HG03342 (cell line): ENCODE data around the gene TSPEAR.
"Not testable (repeated sequence)": the region's sequence is repeated elsewhere in the genome, so short reads cannot be mapped to it uniquely, and the experiment has no call there.

Source experiments
- ATAC-seq: cut with Tn5 transposase; IDR thresholded peaks from one replicate; pipeline ENCODE4 v1.9.1; 2021; ENCODE audit warnings: mild to moderate bottlenecking, moderate library complexity; ENCODE audit not compliant: unreplicated experiment

Gene TSPEAR

DNA sequence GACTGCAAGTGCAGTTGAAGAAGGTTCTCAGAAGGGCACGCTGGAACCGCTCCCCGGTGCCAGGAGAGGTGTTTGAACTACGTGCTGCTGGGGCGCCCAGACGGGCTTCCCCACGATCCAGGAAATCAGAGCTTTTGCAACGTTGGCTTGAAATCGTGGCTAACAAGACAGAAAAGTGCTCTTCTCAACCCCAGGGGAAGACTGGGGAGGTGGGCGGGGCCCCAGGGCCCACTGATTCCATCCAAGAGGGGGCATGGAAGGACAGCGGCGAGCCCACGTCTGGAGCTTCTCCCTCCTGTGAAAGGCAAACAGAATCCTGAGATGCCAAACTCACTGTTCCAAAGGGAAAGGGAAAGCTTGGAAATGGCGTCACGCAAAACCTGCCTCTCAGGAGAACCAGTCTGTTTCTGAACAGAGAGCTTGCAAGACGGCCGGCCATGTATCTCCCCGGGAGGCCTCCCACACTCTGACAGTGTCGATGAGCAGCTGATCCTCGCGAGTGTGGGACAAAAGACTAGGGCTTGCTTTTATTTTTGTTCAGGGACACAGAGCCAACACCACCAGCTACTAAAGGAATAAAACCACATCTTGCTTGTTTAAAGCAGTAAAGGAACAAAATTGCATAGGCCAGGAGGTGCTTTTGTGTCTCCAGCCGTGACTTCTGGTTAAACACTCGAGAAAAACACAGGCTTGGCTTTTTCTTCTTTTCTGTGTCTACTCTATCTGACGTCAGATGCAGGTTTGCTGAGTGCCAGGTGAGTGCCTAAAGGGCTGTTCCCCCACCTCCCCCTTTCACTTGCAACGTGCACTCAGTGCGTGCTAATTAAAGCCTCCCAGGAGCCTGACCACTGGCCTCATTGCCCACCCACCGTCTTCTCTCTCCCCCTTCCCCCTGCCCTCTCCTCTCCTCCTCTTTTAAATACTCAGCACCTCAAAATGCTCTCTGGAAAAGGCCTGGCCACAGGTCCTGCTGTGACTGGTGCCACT lies 214.5 kb downstream of the TSPEAR start:
- ATAC-seq: no peak

DNA sequence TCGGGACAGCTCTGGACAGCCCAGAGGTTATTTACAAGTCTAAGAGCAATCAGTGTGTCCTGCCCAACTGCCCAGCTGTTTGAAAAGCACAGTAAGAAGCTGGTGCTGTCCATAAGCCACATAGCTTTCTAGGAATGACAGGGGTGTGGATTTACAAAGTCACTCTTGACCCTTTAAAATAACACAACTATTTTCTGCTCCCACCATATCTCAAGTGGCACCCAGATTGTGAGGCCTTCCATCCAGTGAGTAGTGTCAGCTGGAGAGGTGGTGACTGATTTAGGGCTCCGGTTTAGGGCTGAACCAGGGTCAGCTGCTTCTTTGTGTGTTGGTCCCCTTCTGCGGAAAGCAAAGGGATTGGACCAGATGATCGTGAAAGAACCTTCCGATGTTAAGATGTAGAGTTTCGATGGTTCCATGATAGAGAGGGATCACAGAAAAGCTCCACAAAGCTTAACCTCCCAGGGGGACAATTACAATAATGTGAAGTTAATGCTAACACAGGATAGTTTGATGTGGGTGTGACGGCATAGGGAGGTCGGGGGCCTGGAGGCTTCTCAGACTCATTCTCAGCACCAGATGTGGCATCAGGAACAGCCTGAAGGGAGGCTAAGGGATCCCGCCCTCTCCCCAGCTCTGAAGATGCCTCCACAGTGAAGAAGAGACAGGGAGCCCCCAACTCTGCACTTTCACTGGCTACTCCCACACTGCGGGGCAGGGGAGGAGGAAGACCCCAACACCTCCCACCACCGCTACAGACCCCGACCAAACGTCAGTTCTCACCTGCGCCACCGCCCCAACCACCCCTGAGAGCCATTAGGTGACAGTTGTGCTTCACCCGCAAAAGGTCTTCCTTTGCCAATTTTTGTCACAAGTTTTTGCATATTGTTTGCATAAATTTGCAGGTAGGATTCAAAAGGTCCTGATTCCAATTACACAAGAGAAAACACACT lies 215.5 kb downstream of the TSPEAR start:
- no peak for ATAC-seq

DNA sequence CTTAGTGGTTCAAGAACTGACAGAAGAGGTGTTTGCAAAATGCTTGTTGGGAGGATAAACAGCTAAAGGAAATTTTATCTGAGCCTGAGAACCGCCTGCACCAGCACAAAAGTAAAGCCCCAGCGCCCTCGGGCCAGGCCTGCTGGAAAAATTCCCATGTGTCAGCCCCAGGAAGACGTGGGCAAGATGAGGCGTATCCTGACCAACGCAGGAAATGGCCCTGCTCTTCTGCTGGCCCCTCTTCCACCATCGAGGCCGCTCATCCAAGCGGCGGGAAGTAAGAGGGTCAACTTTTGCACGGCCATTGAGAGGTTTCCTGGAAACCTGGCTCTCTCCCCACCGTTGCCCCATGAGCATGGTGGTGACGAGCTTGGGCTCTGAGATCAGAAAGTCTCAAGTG lies 216.4 kb downstream of the TSPEAR start:
- ATAC-seq: no peak

DNA sequence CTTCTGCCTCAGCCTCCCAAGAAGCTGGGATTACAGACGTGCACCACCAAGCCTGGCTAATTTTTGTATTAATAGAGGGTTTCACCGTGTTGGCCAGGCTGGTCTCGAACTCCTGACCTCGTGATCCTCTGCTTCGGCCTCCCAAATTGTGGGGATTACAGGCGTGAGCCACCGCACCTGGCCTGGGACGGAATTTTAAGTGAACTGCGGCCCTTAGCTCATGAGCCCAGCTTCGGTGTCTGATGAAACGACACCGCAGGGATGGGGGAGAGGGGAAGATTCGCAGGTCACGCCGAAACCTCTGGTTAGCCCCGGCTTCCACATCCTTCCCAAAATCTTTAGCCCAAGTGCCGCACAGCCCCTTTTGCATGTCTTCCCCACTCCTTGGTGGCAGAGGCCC lies 217.0 kb downstream of the TSPEAR start:
- no peak for ATAC-seq

DNA sequence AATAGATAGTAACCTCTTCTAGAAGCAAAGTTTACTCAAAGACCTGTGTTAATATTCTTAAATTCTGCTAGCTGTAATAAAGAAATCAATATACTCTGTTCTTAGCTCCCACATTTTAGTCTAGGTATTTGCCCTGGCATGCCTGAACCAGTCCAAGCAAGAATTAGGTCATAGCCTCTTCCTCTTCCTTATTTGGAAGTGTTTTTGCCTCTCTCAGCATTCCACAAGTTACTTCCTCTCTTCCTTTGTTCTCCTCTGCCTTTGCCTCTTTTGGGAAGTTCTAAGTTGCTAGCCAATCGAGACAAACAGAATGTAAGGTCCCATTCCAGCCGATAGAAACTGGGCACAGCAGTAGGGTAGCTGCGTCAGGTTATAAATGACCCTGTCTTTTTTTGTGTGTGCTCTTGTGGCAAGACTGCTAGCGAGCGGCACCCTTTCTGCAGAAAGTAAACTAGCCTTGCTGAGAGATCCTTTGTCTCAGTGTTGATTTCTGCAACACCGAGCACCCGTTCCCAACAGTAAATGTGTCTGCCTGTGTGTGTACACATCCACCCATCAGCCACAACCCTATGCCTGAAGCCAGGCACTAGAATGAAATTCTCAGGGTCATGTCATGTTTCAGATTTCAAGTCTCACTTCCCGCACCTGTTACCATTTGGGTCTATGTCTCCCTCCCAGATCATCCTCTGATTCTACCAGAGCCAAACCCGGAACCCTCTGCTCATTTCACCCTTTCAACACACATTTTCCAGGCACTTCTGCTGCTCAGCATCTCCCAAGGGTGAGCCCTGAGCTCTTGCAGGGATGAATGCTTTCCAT lies 218.6 kb downstream of the TSPEAR start:
- ATAC-seq: no peak

DNA sequence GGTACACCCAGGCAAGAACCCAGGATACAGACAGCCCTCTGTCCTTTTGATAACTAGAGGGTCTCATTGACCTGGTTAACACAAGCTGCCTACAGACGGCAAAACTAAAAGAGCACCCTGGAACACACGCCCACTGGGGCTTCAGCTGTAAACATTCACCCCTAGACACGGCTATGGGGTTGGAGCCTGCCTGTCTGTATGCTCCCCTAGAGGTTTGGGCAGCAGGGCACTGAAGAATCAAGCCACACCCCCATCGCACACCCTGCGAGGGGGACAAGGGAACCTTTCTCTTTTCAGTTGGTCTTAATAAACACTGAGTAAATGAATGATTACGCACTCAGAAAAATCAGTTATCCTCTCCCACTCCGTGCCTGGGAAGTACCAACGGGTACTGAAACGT lies 220.6 kb downstream of the TSPEAR start:
- no peak for ATAC-seq

DNA sequence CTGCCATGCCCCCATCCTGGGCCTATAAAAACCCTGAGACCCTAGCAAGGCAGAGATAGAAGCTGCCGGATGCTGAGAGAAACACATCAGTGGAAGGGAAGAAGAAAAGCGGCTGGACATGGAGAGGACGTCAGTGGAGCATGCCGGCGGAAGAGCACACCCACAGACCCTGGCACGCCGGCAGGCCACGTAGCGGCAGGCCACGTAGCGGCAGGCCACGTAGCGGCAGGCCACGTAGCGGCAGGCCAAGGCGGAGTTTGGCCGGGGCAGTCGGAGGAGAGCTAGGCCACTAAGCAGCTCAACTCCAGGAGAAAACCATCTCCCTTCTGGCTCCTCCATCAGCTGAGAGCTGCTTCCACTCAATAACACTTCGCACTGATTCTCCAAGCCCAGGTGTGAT lies 221.0 kb downstream of the TSPEAR start:
- ATAC-seq: no peak

DNA sequence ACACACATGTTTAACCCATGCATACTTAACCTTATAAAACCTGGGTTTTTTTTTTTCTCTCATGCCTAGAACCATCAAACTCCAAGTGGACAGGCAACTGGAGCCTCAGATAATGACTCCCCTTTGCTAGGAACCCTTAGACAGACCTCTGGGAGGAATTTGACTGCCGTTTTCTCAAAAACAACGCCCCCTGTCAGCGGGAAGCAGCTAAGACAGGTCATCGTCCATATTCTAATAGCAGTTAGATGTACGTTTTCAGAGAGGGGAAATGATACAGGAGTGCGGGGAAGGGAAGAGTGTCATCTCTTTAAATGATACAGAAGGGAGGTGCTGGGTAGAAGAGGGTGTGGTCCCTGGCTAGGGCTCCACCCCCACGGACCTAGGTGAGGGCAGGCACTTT lies 221.4 kb downstream of the TSPEAR start:
- no peak for ATAC-seq

DNA sequence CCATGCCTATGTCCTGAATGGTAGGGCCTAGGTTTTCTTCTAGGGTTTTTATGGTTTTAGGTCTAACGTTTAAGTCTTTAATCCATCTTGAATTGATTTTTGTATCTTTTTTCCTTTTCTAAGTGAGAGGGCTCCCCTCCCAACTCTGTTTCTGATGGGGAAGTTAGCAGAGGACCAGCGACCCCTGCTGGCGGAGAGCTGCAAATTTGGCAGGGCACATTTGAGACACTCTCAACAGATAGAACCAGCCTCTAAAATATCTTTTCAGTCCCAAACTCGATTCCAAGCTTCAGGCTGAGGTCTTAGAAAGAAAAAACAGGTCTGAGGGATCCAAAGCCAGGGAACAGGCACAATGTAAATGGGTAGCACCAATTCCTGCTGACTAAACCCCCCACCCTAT lies 223.5 kb downstream of the TSPEAR start:
- ATAC-seq: no peak

DNA sequence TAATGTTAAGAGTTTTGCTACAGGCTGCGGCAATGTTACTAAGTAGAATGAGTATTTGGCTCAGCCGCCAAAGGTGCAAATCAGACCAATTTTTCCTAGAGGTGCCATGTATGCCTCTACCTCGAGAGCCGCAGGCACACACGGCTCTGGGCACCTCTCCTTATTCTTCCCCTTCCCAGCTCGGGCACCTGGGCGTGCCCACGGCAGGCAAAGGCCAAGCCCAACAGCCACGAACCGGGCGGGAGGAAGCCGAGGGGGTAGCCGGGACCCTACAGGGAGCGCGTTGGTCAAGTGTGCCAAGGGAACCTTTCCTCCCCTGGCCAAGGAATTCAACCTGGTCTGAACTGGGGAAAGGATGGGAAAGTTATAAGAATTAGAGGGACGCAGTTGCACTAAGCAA lies 225.1 kb downstream of the TSPEAR start:
- ATAC-seq: no peak

DNA sequence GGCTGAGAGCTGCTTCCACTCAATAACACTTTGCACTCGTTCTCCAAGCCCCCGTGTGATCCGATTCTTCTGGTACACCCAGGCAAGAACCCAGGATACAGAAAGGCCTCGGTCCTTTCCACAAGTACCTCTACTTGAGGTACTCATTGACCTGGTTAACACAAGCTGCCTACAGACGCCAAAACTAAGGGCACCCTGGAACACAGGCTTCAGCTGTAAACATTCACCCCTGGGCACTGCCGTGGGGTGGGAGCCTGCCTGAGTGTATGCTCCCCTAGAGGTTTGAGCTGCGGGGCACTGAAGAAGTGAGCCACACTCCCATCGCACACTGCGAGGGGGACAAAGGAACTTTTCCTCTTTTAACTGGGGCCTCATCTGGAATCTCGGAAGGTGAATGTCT lies 225.6 kb downstream of the TSPEAR start:
- ATAC-seq: no peak

DNA sequence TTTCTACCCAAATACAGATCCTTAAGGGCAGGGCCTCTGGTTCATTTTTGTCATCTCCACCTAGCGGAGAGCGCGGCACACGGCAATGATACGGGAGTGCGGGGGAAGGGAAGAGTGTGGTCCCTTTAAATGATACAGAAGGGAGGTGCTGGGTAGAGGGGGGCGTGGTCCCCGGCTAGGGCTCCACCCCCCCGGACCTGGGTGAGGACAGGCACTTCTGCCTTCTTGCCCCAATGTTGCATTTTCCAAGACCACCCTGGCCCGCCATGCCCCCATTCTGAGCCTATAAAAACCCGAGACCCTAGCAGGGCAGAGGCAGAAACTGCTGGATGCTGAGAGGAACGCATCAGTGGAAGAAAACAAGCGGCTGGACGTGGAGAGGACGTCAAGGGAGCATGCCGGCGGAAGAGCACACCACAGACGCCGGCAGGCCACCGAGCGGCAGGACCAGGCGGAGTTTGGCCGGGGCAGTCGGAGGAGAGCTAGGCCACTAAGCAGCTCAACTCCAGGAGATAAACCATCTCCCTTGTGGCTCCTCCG lies 226.0 kb downstream of the TSPEAR start:
- no peak for ATAC-seq

DNA sequence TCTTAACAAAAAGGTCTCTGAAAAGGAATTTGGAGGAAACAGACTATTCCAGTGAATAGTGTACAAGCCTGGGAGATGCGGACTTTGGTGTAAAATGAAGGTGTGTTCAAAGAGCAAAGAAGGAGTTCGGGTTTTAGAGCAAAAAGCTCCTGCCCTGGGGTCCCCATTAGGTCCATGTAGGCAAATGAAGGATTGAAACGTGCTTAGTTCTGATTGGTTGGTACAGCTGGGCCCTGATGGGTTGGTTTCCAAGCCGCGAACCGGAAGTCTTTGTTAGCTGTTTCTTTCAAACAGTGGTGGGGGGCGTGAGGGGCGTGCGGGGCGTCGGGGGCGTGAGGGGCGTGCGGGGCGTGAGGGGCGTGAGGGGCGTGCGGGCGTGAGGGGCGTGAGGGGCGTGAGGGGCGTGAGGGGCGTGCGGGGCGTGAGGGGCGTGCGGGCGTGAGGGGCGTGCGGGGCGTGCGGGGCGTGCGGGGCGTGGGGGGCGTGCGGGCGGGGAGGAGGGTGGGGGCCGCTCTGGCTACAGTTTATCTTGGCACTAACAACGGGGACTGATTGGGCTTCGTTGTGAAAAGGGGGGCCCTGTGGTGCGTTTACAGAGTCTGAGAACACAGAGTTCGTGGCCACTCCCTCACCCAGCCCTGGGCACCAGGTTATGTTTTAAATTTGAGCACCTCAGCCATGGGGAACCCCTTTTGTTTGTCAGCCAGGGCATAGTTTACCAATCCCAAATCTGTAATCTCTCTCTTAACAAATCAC lies 226.7 kb downstream of the TSPEAR start:
- no peak for ATAC-seq

DNA sequence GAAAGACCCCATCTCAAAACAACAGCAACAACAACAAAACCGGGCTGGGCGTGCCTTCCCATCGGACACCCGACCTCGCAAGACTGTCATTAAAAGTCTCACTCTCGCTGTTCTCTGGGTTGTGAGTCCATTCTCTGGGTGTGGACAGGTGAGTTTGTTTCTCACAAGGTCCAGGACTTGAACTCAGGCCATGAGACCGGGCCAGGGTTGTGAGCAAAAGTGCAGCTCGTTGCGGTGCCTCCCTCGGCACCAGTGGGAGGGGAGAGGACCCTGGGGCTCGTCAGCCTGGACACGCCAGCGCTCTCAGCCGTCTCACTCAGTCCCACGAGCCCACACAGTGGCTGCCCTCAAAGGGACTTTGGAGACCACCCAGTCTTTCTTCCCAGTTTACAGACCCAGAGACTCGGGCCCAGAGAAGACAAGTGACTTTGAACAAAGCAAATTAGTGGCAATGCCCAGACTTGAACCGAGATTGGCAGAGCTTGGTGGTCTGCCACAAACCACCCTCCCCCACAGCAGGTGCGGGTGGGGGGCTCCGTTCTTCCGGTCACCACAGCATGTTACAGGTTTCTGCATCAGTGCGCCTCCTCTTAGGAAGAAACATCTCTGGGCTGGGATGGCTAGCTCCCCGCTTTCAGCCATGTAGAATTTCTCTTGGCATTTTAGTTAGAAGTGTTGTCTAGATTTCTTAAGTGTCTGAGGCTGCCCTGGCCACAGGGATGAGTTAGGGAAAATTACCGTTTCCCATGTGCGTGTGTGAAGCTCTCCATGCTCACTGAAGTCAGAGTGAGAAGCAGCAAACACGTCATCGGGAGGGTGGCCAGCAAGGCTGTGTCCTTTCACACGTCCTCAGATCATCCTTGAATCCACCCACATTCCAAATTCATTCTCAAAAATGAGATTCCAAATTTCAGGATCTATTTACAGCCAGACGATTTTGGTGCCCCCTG lies 227.8 kb downstream of the TSPEAR start:
- ATAC-seq: no peak

DNA sequence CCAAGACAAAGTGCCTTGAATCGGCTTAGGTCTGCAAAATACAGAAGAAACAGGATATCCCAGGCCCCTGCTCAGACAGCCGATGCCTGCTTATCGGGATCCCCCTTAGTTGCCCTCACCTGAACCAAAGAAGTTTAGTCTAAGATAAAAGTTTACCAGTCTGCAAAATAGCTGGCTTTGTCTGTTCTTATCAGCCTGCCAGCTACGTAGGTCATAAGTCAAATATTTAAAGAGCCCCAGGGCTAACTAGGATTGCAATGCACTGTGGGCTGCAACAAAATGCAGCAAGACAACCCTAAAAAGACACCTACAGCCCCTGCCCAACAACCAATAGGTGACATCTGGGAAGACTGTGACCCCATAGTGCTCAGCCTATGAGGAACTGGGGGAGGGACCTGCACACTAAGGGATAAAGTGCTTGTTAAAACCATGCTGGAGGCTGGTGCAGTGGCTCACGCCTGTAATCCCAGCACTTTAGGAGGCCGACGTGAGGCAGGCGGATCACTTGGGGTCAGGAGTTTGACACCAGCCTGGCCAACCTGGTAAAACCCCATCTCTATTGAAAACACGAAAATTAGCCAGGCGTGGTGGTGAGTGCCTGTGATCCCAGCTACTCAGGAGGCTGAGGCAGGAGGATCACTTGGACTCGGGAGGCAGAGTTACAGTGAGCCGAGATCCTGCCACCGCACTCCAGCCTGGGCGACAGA lies 228.6 kb downstream of the TSPEAR start:
- ATAC-seq: no peak

DNA sequence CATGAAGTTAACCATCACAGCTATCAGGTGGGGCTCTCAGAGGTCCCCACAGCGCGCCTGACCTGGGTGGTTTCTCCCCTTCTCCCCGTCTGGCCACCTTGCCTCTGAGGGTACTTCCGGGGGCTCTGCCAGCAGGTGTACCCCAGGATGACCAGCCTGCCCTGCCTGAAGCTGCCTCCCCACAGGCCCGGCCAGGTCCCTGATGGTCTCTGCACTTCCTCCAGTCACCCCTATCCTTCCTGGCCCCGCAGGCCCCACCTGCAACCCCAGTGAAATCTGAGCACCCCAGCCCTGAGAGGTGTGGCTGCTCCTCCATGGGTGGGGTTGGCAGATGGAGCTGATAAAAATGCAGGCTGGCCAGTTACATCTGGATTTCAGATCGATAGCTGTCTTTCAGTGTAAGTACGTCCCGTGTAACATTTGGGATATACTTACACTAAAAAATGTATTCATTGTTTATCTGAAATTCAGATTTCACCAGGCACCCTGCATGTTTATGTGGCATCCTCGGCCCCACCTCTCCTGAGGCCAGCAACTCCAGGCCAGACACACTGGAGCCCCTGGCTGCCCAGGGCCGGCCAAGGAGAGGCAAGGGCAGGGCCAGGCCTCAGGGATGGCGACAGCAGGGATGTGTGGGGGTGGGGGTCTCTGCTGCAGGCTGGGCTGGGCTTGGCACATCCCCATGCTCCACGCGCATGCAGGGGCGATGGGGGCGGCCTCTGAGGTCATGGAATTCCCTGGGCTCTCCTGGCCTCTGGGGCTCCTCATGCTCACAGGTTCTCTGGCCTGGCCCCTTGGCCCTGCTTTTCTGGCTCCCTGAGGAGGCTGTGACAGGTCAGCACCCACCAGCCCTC lies 230.9 kb downstream of the TSPEAR start:
- no peak for ATAC-seq

DNA sequence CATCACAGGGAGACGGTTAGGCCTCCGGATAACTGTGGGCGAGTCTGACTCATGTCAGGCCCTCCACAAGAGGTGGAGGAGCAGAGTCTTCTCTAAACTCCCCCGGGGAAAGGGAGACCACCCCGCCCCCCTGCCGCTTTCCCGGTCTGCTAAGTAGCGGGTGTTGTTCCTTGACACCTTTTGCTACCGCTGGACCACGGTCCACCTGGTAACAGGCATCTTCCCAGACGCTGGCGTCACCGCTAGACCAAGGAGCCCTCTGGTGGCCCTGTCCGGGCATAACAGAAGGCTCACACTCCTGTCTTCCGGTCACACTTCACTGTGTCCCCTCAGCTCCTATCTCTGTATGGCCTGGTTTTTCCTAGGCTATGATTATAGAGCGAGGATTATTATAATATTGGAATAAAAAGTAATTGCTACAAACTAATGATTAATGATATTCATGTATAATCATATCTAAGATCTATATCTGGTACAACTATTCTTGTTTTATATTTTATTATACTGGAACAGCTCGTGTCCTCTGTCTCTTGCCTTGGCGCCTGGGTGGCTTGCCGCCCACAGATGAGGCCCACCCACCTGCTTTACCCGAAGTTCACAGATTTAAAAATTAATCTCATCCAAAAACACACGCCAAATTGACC lies 231.7 kb downstream of the TSPEAR start:
- ATAC-seq: not testable (repeated sequence)
